ENCODE results near the gene ABCA4.

Gene ABCA4

GRCh38 chr1:94113589-94114226 is 7.2 kb downstream of the ABCA4 start:
- no peak overlapping the region for H3K4me3 ChIP-seq (ENCODE audit: low read depth, low read length)
- TF ChIP-seq CTCF (IDR thresholded peaks at IDR 0.05): no peak
- no peak overlapping the region for H3K9ac ChIP-seq
- H3K4me1 ChIP-seq: peaks cover 2% of the 10 kb centered on the region
- no peak overlapping the region for H2AFZ ChIP-seq
- H3K79me2 ChIP-seq: no peaks in the 10 kb centered on the region
- H3K9me3 ChIP-seq (ENCODE audit: control insufficient read depth, low read length): no peaks in the 10 kb centered on the region
- no peaks in the 10 kb centered on the region for H3K36me3 ChIP-seq (ENCODE audit: control insufficient read depth, insufficient read depth, low read length)
- no peak overlapping the region for H3K4me2 ChIP-seq (ENCODE audit: low read length)
- no peaks in the 10 kb centered on the region for H3K27me3 ChIP-seq (ENCODE audit: control insufficient read depth, insufficient read depth, low read length)
- H3K27ac ChIP-seq: no peak overlapping the region

GRCh38 chr1:94111879-94112278 is 9.1 kb downstream of the ABCA4 start:
- Histone ChIP-seq H3K27ac (no peak overlapping the region), H3K36me3 (ENCODE audit: control insufficient read depth, insufficient read depth, low read length) (no peaks in the 10 kb centered on the region), H3K4me1 (peaks cover 2% of the 10 kb centered on the region), H3K9ac (no peak overlapping the region), H3K79me2 (no peaks in the 10 kb centered on the region), H3K27me3 (ENCODE audit: control insufficient read depth, insufficient read depth, low read length) (no peaks in the 10 kb centered on the region), H2AFZ (no peak overlapping the region), H3K9me3 (ENCODE audit: control insufficient read depth, low read length) (no peaks in the 10 kb centered on the region), H3K4me2 (ENCODE audit: low read length) (no peak overlapping the region), H3K4me3 (ENCODE audit: low read depth, low read length) (no peak overlapping the region)
- TF ChIP-seq CTCF (IDR thresholded peaks at IDR 0.05): no peak

GRCh38 chr1:94110946-94111740 is 9.8 kb downstream of the ABCA4 start:
- Histone ChIP-seq H3K27me3 (ENCODE audit: control insufficient read depth, insufficient read depth, low read length) (no peaks in the 10 kb centered on the region), H3K79me2 (no peaks in the 10 kb centered on the region), H3K4me3 (ENCODE audit: low read depth, low read length) (no peak overlapping the region), H3K9ac (no peak overlapping the region), H3K9me3 (ENCODE audit: control insufficient read depth, low read length) (no peaks in the 10 kb centered on the region), H3K27ac (no peak overlapping the region), H2AFZ (no peak overlapping the region), H3K4me1 (peaks cover 2% of the 10 kb centered on the region), H3K36me3 (ENCODE audit: control insufficient read depth, insufficient read depth, low read length) (no peaks in the 10 kb centered on the region), H3K4me2 (ENCODE audit: low read length) (no peak overlapping the region)
- no peak for TF ChIP-seq CTCF (IDR thresholded peaks at IDR 0.05)

- Histone ChIP-seq H3K9me3 (ENCODE audit: control insufficient read depth, low read length) (no peaks in the 10 kb centered on the region), H3K4me3 (ENCODE audit: low read depth, low read length) (no peak overlapping the region), H2AFZ (no peak overlapping the region), H3K4me2 (ENCODE audit: low read length) (no peak overlapping the region), H3K4me1 (peaks cover 4% of the 10 kb centered on the region), H3K27ac (no peak overlapping the region), H3K27me3 (ENCODE audit: control insufficient read depth, insufficient read depth, low read length) (no peaks in the 10 kb centered on the region), H3K9ac (no peak overlapping the region), H3K36me3 (ENCODE audit: control insufficient read depth, insufficient read depth, low read length) (no peaks in the 10 kb centered on the region), H3K79me2 (no peaks in the 10 kb centered on the region)
- no peak for TF ChIP-seq CTCF (IDR thresholded peaks at IDR 0.05)
Observed at GRCh38 chr1:94110021-94110761, 10.8 kb downstream of the ABCA4 start.
